Measurements from ENCODE around the gene GIPR. TPM values are rescaled to one million over a fixed set of nuclear protein-coding genes. Genes with fewer than 3 reads are reported as not detected.

GIPR gene
- polyA plus RNA-seq, 1 donor from 2014 or later = 6.4 TPM

GRCh38 chr19:45641274-45642105, 26.5 kb upstream of the GIPR start:
- no peak overlapping the region for H3K4me2 ChIP-seq (ENCODE audit: low read length)
- peak overlapping the region; percentile 3 for H3K9ac ChIP-seq (ENCODE audit: low read length)
- no peak overlapping the region for H2AFZ ChIP-seq (ENCODE audit: low read depth, low read length)
- no peaks in the 10 kb centered on the region for H3K79me2 ChIP-seq (replicated peaks; ENCODE audit: insufficient read depth, low read length)
- no peak for TF ChIP-seq TAF1 (IDR thresholded peaks at IDR 0.05; ENCODE audit: low read depth)
- TF ChIP-seq REST (IDR thresholded peaks at IDR 0.05; ENCODE audit: borderline replicate concordance) = no peak
- no peak for TF ChIP-seq EP300 (conservative IDR thresholded peaks at IDR 0.05; ENCODE audit: poor library complexity, severe bottlenecking)
- TF ChIP-seq SMC3 (conservative IDR thresholded peaks at IDR 0.05; ENCODE audit: poor library complexity) = no peak
- TF ChIP-seq MXI1 (conservative IDR thresholded peaks at IDR 0.05; ENCODE audit: poor library complexity, severe bottlenecking) = no peak
- TF ChIP-seq CTCF (IDR thresholded peaks at IDR 0.05; ENCODE audit: poor library complexity, severe bottlenecking) = no peak
- no peak for TF ChIP-seq RAD21 (conservative IDR thresholded peaks at IDR 0.05)
- no peak for TF ChIP-seq EZH2 (IDR thresholded peaks at IDR 0.05; ENCODE audit: borderline replicate concordance, insufficient read depth, low read length, poor library complexity, severe bottlenecking)
- TF ChIP-seq POLR2AphosphoS5 (IDR thresholded peaks at IDR 0.05) = no peak
- no peak overlapping the region for H3K27ac ChIP-seq (ENCODE audit: low read length)
- H4K20me1 ChIP-seq (ENCODE audit: insufficient read depth) = no peaks in the 10 kb centered on the region
- no peaks in the 10 kb centered on the region for H3F3A ChIP-seq (ENCODE audit: insufficient read depth, low read length, poor library complexity, severe bottlenecking)
- H3K36me3 ChIP-seq (ENCODE audit: insufficient read depth, low read length) = no peaks in the 10 kb centered on the region
- H3K9me2 ChIP-seq (ENCODE audit: insufficient read depth, low read length) = no peaks in the 10 kb centered on the region
- peak overlapping the region; percentile 47 for H3K4me3 ChIP-seq (ENCODE audit: low read length)
- H3K9me3 ChIP-seq (ENCODE audit: low read length) = no peaks in the 10 kb centered on the region
- peaks cover 10% of the 10 kb centered on the region for H3K27me3 ChIP-seq (ENCODE audit: insufficient read depth, low read depth, low read length)

- peak overlapping the region; percentile 75 for H3K4me3 ChIP-seq (ENCODE audit: low read length)
- H3K9ac ChIP-seq (ENCODE audit: low read length) = peak overlapping the region; percentile 24
- H3K27me3 ChIP-seq (ENCODE audit: insufficient read depth, low read depth, low read length) = peaks cover 10% of the 10 kb centered on the region
- H4K20me1 ChIP-seq (ENCODE audit: insufficient read depth) = no peaks in the 10 kb centered on the region
- no peak overlapping the region for H2AFZ ChIP-seq (ENCODE audit: low read depth, low read length)
- H3K27ac ChIP-seq (ENCODE audit: low read length) = no peak overlapping the region
- H3F3A ChIP-seq (ENCODE audit: insufficient read depth, low read length, poor library complexity, severe bottlenecking) = no peaks in the 10 kb centered on the region
- H3K9me3 ChIP-seq (ENCODE audit: low read length) = no peaks in the 10 kb centered on the region
- no peak overlapping the region for H3K4me2 ChIP-seq (ENCODE audit: low read length)
- no peaks in the 10 kb centered on the region for H3K79me2 ChIP-seq (replicated peaks; ENCODE audit: insufficient read depth, low read length)
- TF ChIP-seq MXI1 (conservative IDR thresholded peaks at IDR 0.05; ENCODE audit: poor library complexity, severe bottlenecking) (peak; percentile 42), REST (IDR thresholded peaks at IDR 0.05; ENCODE audit: borderline replicate concordance) (no peak), POLR2AphosphoS5 (IDR thresholded peaks at IDR 0.05) (no peak), EP300 (conservative IDR thresholded peaks at IDR 0.05; ENCODE audit: poor library complexity, severe bottlenecking) (no peak), EZH2 (IDR thresholded peaks at IDR 0.05; ENCODE audit: borderline replicate concordance, insufficient read depth, low read length, poor library complexity, severe bottlenecking) (no peak), SMC3 (conservative IDR thresholded peaks at IDR 0.05; ENCODE audit: poor library complexity) (peak; percentile 85), TAF1 (IDR thresholded peaks at IDR 0.05; ENCODE audit: low read depth) (no peak), RAD21 (conservative IDR thresholded peaks at IDR 0.05) (peak; percentile 93), CTCF (IDR thresholded peaks at IDR 0.05; ENCODE audit: poor library complexity, severe bottlenecking) (peak; percentile 96)
- no peaks in the 10 kb centered on the region for H3K9me2 ChIP-seq (ENCODE audit: insufficient read depth, low read length)
- H3K36me3 ChIP-seq (ENCODE audit: insufficient read depth, low read length) = no peaks in the 10 kb centered on the region
Measured at GRCh38 chr19:45643024-45643926, 24.7 kb upstream of the GIPR start.
